Measurements from ENCODE around the gene CDH23. TPM values are rescaled to one million over a fixed set of nuclear protein-coding genes. Genes with fewer than 3 reads are reported as not detected.
A peak's percentile ranks its signal among the peaks of the same experiment; 100 is the strongest.

CDH23 gene
- total and polyA plus RNA-seq, 9 of the 15 experiments (the other 6 are each of a cell fraction or from before 2014, with no cell fraction given): 0.18 to 1.2 (median 0.47) TPM

- Histone ChIP-seq H3K4me3 (no peak overlapping the region), H2AFZ (ENCODE audit: low read depth, low read length) (no peak overlapping the region), H3K36me3 (ENCODE audit: control insufficient read depth, insufficient read depth, low read length) (no peaks in the 10 kb centered on the region), H3K27me3 (ENCODE audit: control insufficient read depth in 2 of 2, insufficient read depth in 2 of 2, low read length in 2 of 2) (no peaks in the 10 kb centered on the region), H3K27ac (ENCODE audit: extremely low read depth, low read depth, low read length) (no peak overlapping the region), H3K79me2 (ENCODE audit: control insufficient read depth, insufficient read depth, low read length) (no peaks in the 10 kb centered on the region), H3K4me1 (replicated peaks in 1 of 2; ENCODE audit: control insufficient read depth in 2 of 2, insufficient read depth in 2 of 2, low read length in 2 of 2) (peaks cover 24 to 70% of the 10 kb centered on the region in 2 experiments), H3K9me1 (ENCODE audit: control insufficient read depth, insufficient read depth, low read length) (no peaks in the 10 kb centered on the region), H3K9ac (ENCODE audit: insufficient read depth in 1 of 2, low read depth in 2 of 2, low read length in 2 of 2) (peak overlapping the region in 1 of 2 experiments; percentile 79; a peak in 2 of 4 replicates), H3K4me2 (ENCODE audit: insufficient read depth, low read length) (no peak overlapping the region), H4K20me1 (replicated peaks; ENCODE audit: control insufficient read depth, insufficient read depth, low read length) (no peaks in the 10 kb centered on the region), H3K9me3 (replicated peaks; ENCODE audit: control insufficient read depth, insufficient read depth, low read depth, low read length) (no peaks in the 10 kb centered on the region)
- FAIRE-seq (no peak), DNase-seq (ENCODE audit: extremely low read depth in 1 of 4, low spot score in 3 of 4) (no peak), ATAC-seq (no peak)
- no TSS peak for BruUV-seq (replicated peaks)
- in situ Hi-C loops (cut with MboI) (loop anchor here (5.0 kb wide), 1 partner anchor 101 kb away; no protein-coding TSS in a partner anchor), intact Hi-C loops (cut with micrococcal nuclease) (no loop called here)
- ChIA-PET CTCF (ENCODE audit: low intra/inter-chr PET ratio) (no interaction called here), POLR2A (interaction anchor here (0.6 to 1.1 kb wide), 4 partner anchors 12 to 195 kb away, joined by 3 read pairs; no protein-coding TSS in a partner anchor)
- 47% methylated on average over 6 of the region's 6 CpGs for WGBS (ENCODE audit: insufficient coverage, low coverage, missing lambda C conversion rate)
- TF ChIP-seq JUNB (CRISPR knock-in tag; conservative IDR thresholded peaks at IDR 0.05): no peak
- TF ChIP-seq REST (IDR thresholded peaks at IDR 0.05; ENCODE audit: borderline replicate concordance): no peak
- TF ChIP-seq REST (CRISPR knock-in tag; IDR thresholded peaks at IDR 0.05; ENCODE audit: low read depth): no peak
- TF ChIP-seq UBTF (IDR thresholded peaks at IDR 0.05; ENCODE audit: borderline replicate concordance in 1 of 2, low read depth in 2 of 2, low read length in 2 of 2): no peak
- no peak for TF ChIP-seq FOXK2 (conservative IDR thresholded peaks at IDR 0.05 in 1 of 2, IDR thresholded peaks at IDR 0.05 in 1 of 2; ENCODE audit: low read depth in 2 of 2)
- TF ChIP-seq ZNF3 (CRISPR knock-in tag; IDR thresholded peaks at IDR 0.05): no peak
- no peak for TF ChIP-seq ZNF699 (CRISPR knock-in tag; IDR thresholded peaks at IDR 0.05; ENCODE audit: insufficient replicate concordance)
- no peak for TF ChIP-seq POU5F1 (IDR thresholded peaks at IDR 0.05; ENCODE audit: borderline replicate concordance, low read depth, low read length, partially characterized antibody)
- TF ChIP-seq ETS2 (tag; IDR thresholded peaks at IDR 0.05; ENCODE audit: borderline replicate concordance, poor library complexity, severe bottlenecking): no peak
These were observed 314.4 kb downstream of the CDH23 start for GRCh38 chr10:71711052-71711623.
